ENCODE results near the gene ANTXR1.

The ANTXR1 gene

DNA sequence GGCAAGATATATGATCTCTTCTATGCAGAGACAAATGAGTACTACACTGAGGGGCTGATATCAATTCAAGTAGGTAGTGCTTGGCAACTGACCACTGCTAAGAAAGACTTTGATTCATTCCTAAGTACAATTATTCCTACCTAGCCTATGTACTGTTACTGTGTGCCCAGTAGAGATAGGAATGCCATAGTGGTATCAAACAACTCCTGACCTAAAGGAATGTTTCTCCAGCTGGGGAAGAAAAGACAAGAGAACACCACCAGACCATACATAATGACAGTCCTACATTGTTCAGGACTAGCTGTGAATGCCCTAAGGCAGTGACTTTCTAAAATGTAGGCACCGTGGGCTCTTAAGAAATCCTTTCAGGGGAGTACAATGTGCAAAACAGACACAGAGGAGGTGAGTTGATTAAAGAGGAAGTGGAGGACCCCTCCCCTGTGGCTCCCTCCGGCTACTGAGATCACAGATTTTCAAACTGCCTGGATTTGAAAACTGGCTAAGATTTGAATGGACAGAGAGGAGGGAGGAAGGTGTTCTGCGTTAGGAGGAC lies 89.1 kb downstream of the ANTXR1 start:
- H3K4me3 ChIP-seq (ENCODE audit: low read depth, low read length) = no peak overlapping the region
- TF ChIP-seq, protein P1, sequence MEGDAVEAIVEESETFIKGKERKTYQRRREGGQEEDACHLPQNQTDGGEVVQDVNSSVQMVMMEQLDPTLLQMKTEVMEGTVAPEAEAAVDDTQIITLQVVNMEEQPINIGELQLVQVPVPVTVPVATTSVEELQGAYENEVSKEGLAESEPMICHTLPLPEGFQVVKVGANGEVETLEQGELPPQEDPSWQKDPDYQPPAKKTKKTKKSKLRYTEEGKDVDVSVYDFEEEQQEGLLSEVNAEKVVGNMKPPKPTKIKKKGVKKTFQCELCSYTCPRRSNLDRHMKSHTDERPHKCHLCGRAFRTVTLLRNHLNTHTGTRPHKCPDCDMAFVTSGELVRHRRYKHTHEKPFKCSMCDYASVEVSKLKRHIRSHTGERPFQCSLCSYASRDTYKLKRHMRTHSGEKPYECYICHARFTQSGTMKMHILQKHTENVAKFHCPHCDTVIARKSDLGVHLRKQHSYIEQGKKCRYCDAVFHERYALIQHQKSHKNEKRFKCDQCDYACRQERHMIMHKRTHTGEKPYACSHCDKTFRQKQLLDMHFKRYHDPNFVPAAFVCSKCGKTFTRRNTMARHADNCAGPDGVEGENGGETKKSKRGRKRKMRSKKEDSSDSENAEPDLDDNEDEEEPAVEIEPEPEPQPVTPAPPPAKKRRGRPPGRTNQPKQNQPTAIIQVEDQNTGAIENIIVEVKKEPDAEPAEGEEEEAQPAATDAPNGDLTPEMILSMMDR (IDR thresholded peaks at IDR 0.05; ENCODE audit: borderline replicate concordance, insufficient read depth, low read depth, low read length) = no peak

GRCh38 chr2:69103419-69103818 lies 90.4 kb downstream of the ANTXR1 start:
- TF ChIP-seq, protein P1 (IDR thresholded peaks at IDR 0.05; ENCODE audit: borderline replicate concordance, insufficient read depth, low read depth, low read length) = no peak
- H3K4me3 ChIP-seq (ENCODE audit: low read depth, low read length) = no peak overlapping the region

GRCh38 chr2:69104261-69104660 lies 91.3 kb downstream of the ANTXR1 start:
- no peak overlapping the region for H3K4me3 ChIP-seq (ENCODE audit: low read depth, low read length)
- TF ChIP-seq, protein P1 (IDR thresholded peaks at IDR 0.05; ENCODE audit: borderline replicate concordance, insufficient read depth, low read depth, low read length) = no peak

GRCh38 chr2:69109255-69109654 lies 96.3 kb downstream of the ANTXR1 start:
- TF ChIP-seq, protein P1 (IDR thresholded peaks at IDR 0.05; ENCODE audit: borderline replicate concordance, insufficient read depth, low read depth, low read length) = no peak
- no peak overlapping the region for H3K4me3 ChIP-seq (ENCODE audit: low read depth, low read length)

DNA sequence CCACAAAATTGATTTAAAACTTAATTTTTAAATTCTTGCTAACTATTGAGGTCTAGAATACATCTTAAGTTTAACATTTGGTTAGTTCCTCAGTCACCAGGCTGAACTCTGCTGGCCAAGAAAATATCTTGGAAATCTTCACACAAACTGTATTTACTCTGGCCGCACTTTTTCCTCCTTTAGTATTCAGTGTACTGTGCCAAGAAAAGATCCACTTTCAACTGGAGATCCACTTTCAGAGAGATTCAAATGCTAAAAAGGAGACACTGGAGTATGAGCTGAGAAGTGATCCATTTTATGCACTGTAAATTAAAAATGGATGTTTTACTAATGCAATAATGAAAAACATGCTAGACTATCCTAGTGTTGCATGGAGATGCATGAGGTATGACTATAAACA lies 98.1 kb downstream of the ANTXR1 start:
- H3K4me3 ChIP-seq (ENCODE audit: low read depth, low read length) = no peak overlapping the region
- TF ChIP-seq, protein P1 (IDR thresholded peaks at IDR 0.05; ENCODE audit: borderline replicate concordance, insufficient read depth, low read depth, low read length) = no peak

- TF ChIP-seq, protein P1 (IDR thresholded peaks at IDR 0.05; ENCODE audit: borderline replicate concordance, insufficient read depth, low read depth, low read length) = no peak
- no peak overlapping the region for H3K4me3 ChIP-seq (ENCODE audit: low read depth, low read length)
Observed at GRCh38 chr2:69113627-69114026, 100.6 kb downstream of the ANTXR1 start.

GRCh38 chr2:69114534-69114933 lies 101.6 kb downstream of the ANTXR1 start:
- no peak overlapping the region for H3K4me3 ChIP-seq (ENCODE audit: low read depth, low read length)
- TF ChIP-seq, protein P1 (IDR thresholded peaks at IDR 0.05; ENCODE audit: borderline replicate concordance, insufficient read depth, low read depth, low read length) = no peak

Measured in GM12875 (cell line).